Upper lobe of left lung (tissue), 6 donors: Measurements from ENCODE around the gene CLIP2. TPM values are rescaled to one million over a fixed set of nuclear protein-coding genes. Genes with fewer than 3 reads are reported as not detected.
"Not testable (repeated sequence)": the region's sequence is repeated elsewhere in the genome, so short reads cannot be mapped to it uniquely, and the experiment has no call there.

ENCODE experiments used
- ATAC-seq, 2 donors: fragments of 200-7000 bp; cut with Tn5 transposase; one replicate each; pipeline ENCODE4 v1.9.1; 2022; ENCODE audit warnings: mild to moderate bottlenecking in 2 of 2, moderate library complexity in 2 of 2; ENCODE audit not compliant: low FRiP score in 2 of 2
- DNase-seq, 2 donors: peaks; one replicate each; pipeline ENCODE4 v3.0.0-alpha.2; 2019 to 2020
- H3K27ac ChIP-seq, 4 donors: fragments of 200-600 bp; sonication (generic); one replicate each; pipeline ENCODE4 v1.5.1; 2016 to 2019
- H3K27me3 ChIP-seq, 4 donors: fragments of 200-600 bp; sonication (generic); one replicate each; pipeline ENCODE4 v1.5.1; 2017 to 2019
- H3K36me3 ChIP-seq, 4 donors: fragments of 200-600 bp; sonication (generic); one replicate each; pipeline ENCODE4 v1.5.1; 2016 to 2019
- H3K4me1 ChIP-seq, 4 donors: fragments of 200-600 bp; sonication (generic); one replicate each; pipeline ENCODE4 v1.5.1; 2018 to 2019
- H3K4me3 ChIP-seq, 4 donors: fragments of 200-600 bp; sonication (generic); one replicate each; pipeline ENCODE4 v1.5.1; 2017 to 2019; ENCODE audit warnings: mild to moderate bottlenecking in 2 of 4, moderate library complexity in 1 of 4
- H3K9me3 ChIP-seq, 4 donors: fragments of 200-600 bp; sonication (generic); one replicate each; pipeline ENCODE4 v1.5.1; 2018 to 2019
- CTCF ChIP-seq, 6 experiments: fragments of 450-650 bp in 4 of 6; fragments of 200-600 bp in 2 of 6; sonication (generic) in 2 of 6; IDR thresholded peaks; one replicate each; pipeline ENCODE4 v1.5.1; 2016 to 2019; ENCODE audit warnings: antibody characterized with exemption in 6 of 6
- EP300 ChIP-seq, 4 donors: sonication (generic); formaldehyde crosslinking; IDR thresholded peaks; one replicate each; pipeline ENCODE4 v1.5.1; 2017; ENCODE audit warnings: antibody characterized with exemption in 4 of 4, control low read depth in 2 of 4
- POLR2A ChIP-seq, 4 donors: fragments of 450-650 bp; IDR thresholded peaks; one replicate each; pipeline ENCODE4 v1.5.1; 2016 to 2017; ENCODE audit warnings: antibody characterized with exemption in 4 of 4, mild to moderate bottlenecking in 2 of 4
- POLR2AphosphoS5 ChIP-seq, 2 donors: sonication (generic); formaldehyde crosslinking; IDR thresholded peaks; one replicate each; pipeline ENCODE4 v1.5.1; 2017; ENCODE audit warnings: antibody characterized with exemption in 2 of 2
- WGBS, 2 donors: methylation state at CpG; one replicate each; pipeline ENCODE4 v1.1.5; 2017 to 2018; 5-methylcytosine and 5-hydroxymethylcytosine counted together
- total RNA-seq, 6 donors: library from RNA; depleted of rRNA in 4 of 6; stranded (reverse); fragments of >200 nt in 4 of 6; gene quantifications; one replicate each; pipeline versions ENCODE4 v1.1.0 to v1.2.1, GENCODE V29; 2016 to 2021
- donor health status: DM: no; HTN: no; CAD: no; lungs with moderate emphysema.
- donor health status: DM: no; HTN: yes; CAD: no; lungs with severe emphysema.

Gene CLIP2
- total RNA-seq, 6 donors from 2014 or later: 12.1 to 55.5 (median 24.8) TPM

GRCh38 chr7:74332373-74333176 is 43.4 kb downstream of the CLIP2 start:
- H3K36me3 ChIP-seq: no peaks in the 10 kb centered on the region
- ATAC-seq (no peak), DNase-seq (peak in 1 of 2 donors; percentile 69)
- H3K4me3 ChIP-seq: no peak overlapping the region
- no peaks in the 10 kb centered on the region for H3K27me3 ChIP-seq
- no peak overlapping the region for H3K27ac ChIP-seq
- H3K9me3 ChIP-seq: no peaks in the 10 kb centered on the region
- 79 to 88% methylated on average over 7 to 17 of the region's 17 CpGs for WGBS, 2 donors
- H3K4me1 ChIP-seq: no peaks in the 10 kb centered on the region
- no peak for TF ChIP-seq POLR2A (IDR thresholded peaks at IDR 0.05)
- no peak for TF ChIP-seq POLR2AphosphoS5 (IDR thresholded peaks at IDR 0.05)
- no peak for TF ChIP-seq EP300 (IDR thresholded peaks at IDR 0.05)
- no peak for TF ChIP-seq CTCF (IDR thresholded peaks at IDR 0.05)

GRCh38 chr7:74334030-74334429 is 44.8 kb downstream of the CLIP2 start:
- 87 to 89% methylated on average over 11 of the region's 11 CpGs for WGBS, 2 donors
- TF ChIP-seq POLR2A (IDR thresholded peaks at IDR 0.05) (no peak), CTCF (IDR thresholded peaks at IDR 0.05) (no peak), POLR2AphosphoS5 (IDR thresholded peaks at IDR 0.05) (no peak), EP300 (IDR thresholded peaks at IDR 0.05) (no peak)
- Histone ChIP-seq H3K4me1 (no peaks in the 10 kb centered on the region), H3K27ac (no peak overlapping the region), H3K27me3 (no peaks in the 10 kb centered on the region), H3K4me3 (no peak overlapping the region), H3K36me3 (peaks cover 0 to 7% (median 2%) of the 10 kb centered on the region in 4 donors), H3K9me3 (no peaks in the 10 kb centered on the region)
- ATAC-seq: no peak
- DNase-seq: no peak

GRCh38 chr7:74337926-74338325 is 48.7 kb downstream of the CLIP2 start:
- no peak for ATAC-seq
- H3K27me3 ChIP-seq: no peaks in the 10 kb centered on the region
- WGBS, 2 donors: 84 to 94% methylated on average over 9 of the region's 9 CpGs
- no peak for TF ChIP-seq POLR2AphosphoS5 (IDR thresholded peaks at IDR 0.05)
- no peak for TF ChIP-seq EP300 (IDR thresholded peaks at IDR 0.05)
- TF ChIP-seq CTCF (IDR thresholded peaks at IDR 0.05): no peak
- no peak for TF ChIP-seq POLR2A (IDR thresholded peaks at IDR 0.05)
- no peak overlapping the region for H3K27ac ChIP-seq
- peaks cover 0 to 20% (median 2%) of the 10 kb centered on the region in 4 donors for H3K36me3 ChIP-seq
- DNase-seq: no peak
- H3K9me3 ChIP-seq: no peaks in the 10 kb centered on the region
- H3K4me1 ChIP-seq: no peaks in the 10 kb centered on the region
- H3K4me3 ChIP-seq: no peak overlapping the region

GRCh38 chr7:74338366-74339108 is 49.3 kb downstream of the CLIP2 start:
- H3K4me1 ChIP-seq: no peaks in the 10 kb centered on the region
- no peaks in the 10 kb centered on the region for H3K27me3 ChIP-seq
- H3K4me3 ChIP-seq: no peak overlapping the region
- H3K36me3 ChIP-seq: peaks cover 0 to 20% (median 2%) of the 10 kb centered on the region in 4 donors
- DNase-seq: peak in 1 of 2 donors; percentile 81
- TF ChIP-seq EP300 (IDR thresholded peaks at IDR 0.05): no peak
- TF ChIP-seq POLR2AphosphoS5 (IDR thresholded peaks at IDR 0.05): no peak
- no peak for TF ChIP-seq POLR2A (IDR thresholded peaks at IDR 0.05)
- TF ChIP-seq CTCF (IDR thresholded peaks at IDR 0.05): no peak
- 90 to 93% methylated on average over 42 to 52 of the region's 52 CpGs for WGBS, 2 donors
- H3K27ac ChIP-seq: no peak overlapping the region
- H3K9me3 ChIP-seq: no peaks in the 10 kb centered on the region
- peak in 1 of 2 donors; percentile 22 for ATAC-seq

- not testable (repeated sequence) for H3K9me3 ChIP-seq, DNase-seq
- H3K36me3 ChIP-seq: peaks cover 0 to 20% (median 2%) of the 10 kb centered on the region in 4 donors
Observed at GRCh38 chr7:74339648-74340047, 50.4 kb downstream of the CLIP2 start.

More at GRCh38 chr7:74339648-74340047, 50.4 kb downstream of the CLIP2 start:
- H3K27me3 ChIP-seq, H3K27ac ChIP-seq, ATAC-seq, H3K4me1 ChIP-seq, H3K4me3 ChIP-seq: not testable (repeated sequence)
- 97% methylated on average over 2 of the region's 2 CpGs for WGBS, 2 donors
